Measurements from ENCODE around the gene CENPI. TPM values are rescaled to one million over a fixed set of nuclear protein-coding genes. Genes with fewer than 3 reads are reported as not detected.

The CENPI gene
- total RNA-seq, 2 donors from 2014 or later, result 0.26 TPM; not detected in 1

- no peak for ATAC-seq
- Histone ChIP-seq H3K4me1 (no peaks in the 10 kb centered on the region), H3K27me3 (no peaks in the 10 kb centered on the region), H3K4me3 (no peak overlapping the region), H3K27ac (no peak overlapping the region), H3K36me3 (replicated peaks in 1 of 2; ENCODE audit: insufficient read depth in 1 of 2, low read depth in 2 of 2) (no peaks in the 10 kb centered on the region), H3K9me3 (no peaks in the 10 kb centered on the region)
- intact Hi-C loops (cut with DNase I), result no loop called here
- WGBS, 2 donors, result 93 to 100% methylated on average over 3 of the region's 3 CpGs
- no peak for TF ChIP-seq CTCF (IDR thresholded peaks at IDR 0.05)
- TF ChIP-seq POLR2A (IDR thresholded peaks at IDR 0.05), result no peak
- DNase-seq, result no peak
Observed at GRCh38 chrX:101117701-101118100, 19.7 kb downstream of the CENPI start.

GRCh38 chrX:101136235-101136634 lies 38.2 kb downstream of the CENPI start:
- ATAC-seq, result no peak
- no peaks in the 10 kb centered on the region for H3K9me3 ChIP-seq
- 86 to 91% methylated on average over 2 of the region's 2 CpGs for WGBS, 2 donors
- H3K36me3 ChIP-seq (replicated peaks in 1 of 2; ENCODE audit: insufficient read depth in 1 of 2, low read depth in 2 of 2), result no peaks in the 10 kb centered on the region
- no peak overlapping the region for H3K27ac ChIP-seq
- intact Hi-C loops (cut with DNase I), result no loop called here
- H3K4me1 ChIP-seq, result no peaks in the 10 kb centered on the region
- TF ChIP-seq CTCF (IDR thresholded peaks at IDR 0.05) (no peak), POLR2A (IDR thresholded peaks at IDR 0.05) (no peak)
- H3K27me3 ChIP-seq, result no peaks in the 10 kb centered on the region
- H3K4me3 ChIP-seq, result no peak overlapping the region
- DNase-seq, result no peak

Other genes with a start within 250 kb of the CENPI start
- not detected for gene NOX1, start 223.8 kb upstream of the CENPI start, total RNA-seq
- not detected for gene XKRX, start 169.3 kb upstream of the CENPI start, total RNA-seq
- gene ARL13A, start 128.5 kb upstream of the CENPI start, total RNA-seq, result not detected
- gene TRMT2B, start 46.1 kb upstream of the CENPI start, total RNA-seq, result 1 to 10 TPM; 8.3 to 9.6 TPM
- under 1 TPM in 1 of 2 donors, not detected in 1; 0.26 TPM for gene TMEM35A, start 19.3 kb upstream of the CENPI start, total RNA-seq
- gene DRP2, start 121.6 kb downstream of the CENPI start, total RNA-seq, result not detected
- gene TAF7L, start 193.1 kb downstream of the CENPI start, total RNA-seq, result not detected

All from body of pancreas (tissue), 4 donors.